Karpas-422 (cell line): Measurements from ENCODE around the gene EPB42. TPM values are rescaled to one million over a fixed set of nuclear protein-coding genes. Genes with fewer than 3 reads are reported as not detected.

Source experiments
- DNase-seq: peaks from one replicate; pipeline ENCODE4 v3.0.0-alpha.2; 2015
- H2AFZ ChIP-seq: fragments of 200-600 bp; sonication (generic); 2 replicates; pipeline ENCODE4 v1.6.1; 2014; ENCODE audit warnings: antibody characterized with exemption, low read length, mixed read lengths
- H3K27ac ChIP-seq: fragments of 200-600 bp; sonication (generic); 2 replicates; pipeline ENCODE4 v1.5.1; 2014; ENCODE audit warnings: mild to moderate bottlenecking, low read length, moderate library complexity
- H3K27me3 ChIP-seq: fragments of 200-600 bp; sonication (generic); 2 replicates; pipeline ENCODE4 v1.6.1; 2014; ENCODE audit warnings: low read length, mixed read lengths
- H3K36me3 ChIP-seq: fragments of 200-600 bp; sonication (generic); 2 replicates; pipeline ENCODE4 v1.6.1; 2014; ENCODE audit warnings: low read length, mixed read lengths; ENCODE audit not compliant: insufficient read depth
- H3K4me1 ChIP-seq: fragments of 200-600 bp; sonication (generic); 2 replicates; pipeline ENCODE4 v1.6.1; 2014; ENCODE audit warnings: mild to moderate bottlenecking, low read length, mixed read lengths
- H3K4me2 ChIP-seq: fragments of 200-600 bp; sonication (generic); 2 replicates; pipeline ENCODE4 v1.6.1; 2014; ENCODE audit warnings: low read length, low read depth, mild to moderate bottlenecking; ENCODE audit not compliant: poor library complexity, severe bottlenecking
- H3K4me3 ChIP-seq: fragments of 200-600 bp; sonication (generic); 2 replicates; pipeline ENCODE4 v1.5.1; 2014; ENCODE audit warnings: mild to moderate bottlenecking, antibody characterized with exemption, low read length, mixed read lengths
- H3K79me2 ChIP-seq: fragments of 200-600 bp; sonication (generic); 2 replicates; pipeline ENCODE4 v1.6.1; 2014; ENCODE audit warnings: mild to moderate bottlenecking, low read length, mixed read lengths
- H3K9ac ChIP-seq: fragments of 200-600 bp; sonication (generic); 2 replicates; pipeline ENCODE4 v1.6.0; 2014; ENCODE audit warnings: low read length
- H3K9me2 ChIP-seq: fragments of 200-600 bp; sonication (generic), shearing (Covaris generic); replicated peaks from 2 replicates; pipeline ENCODE4 v1.6.0; 2014; ENCODE audit warnings: mild to moderate bottlenecking, low read length, moderate library complexity; ENCODE audit not compliant: insufficient read depth
- H3K9me3 ChIP-seq: fragments of 300-700, 200-600 bp; sonication (generic); 2 replicates; pipeline ENCODE4 v1.6.1; 2014; ENCODE audit warnings: low read length, mixed read lengths
- H4K20me1 ChIP-seq: fragments of 200-600 bp; sonication (generic); 2 replicates; pipeline ENCODE4 v1.6.1; 2014; ENCODE audit warnings: mild to moderate bottlenecking, antibody characterized with exemption, low read length, low read depth; ENCODE audit not compliant: insufficient read depth
- total RNA-seq: library from RNA; depleted of rRNA; stranded (reverse); fragments of >200 nt; shearing (Covaris generic); gene quantifications from 2 replicates; pipeline ENCODE4 v1.2.3, GENCODE V29; 2014; ENCODE audit warnings: low replicate concordance

Gene EPB42
- total RNA-seq, 1 experiment from 2014 or later: not detected

DNA sequence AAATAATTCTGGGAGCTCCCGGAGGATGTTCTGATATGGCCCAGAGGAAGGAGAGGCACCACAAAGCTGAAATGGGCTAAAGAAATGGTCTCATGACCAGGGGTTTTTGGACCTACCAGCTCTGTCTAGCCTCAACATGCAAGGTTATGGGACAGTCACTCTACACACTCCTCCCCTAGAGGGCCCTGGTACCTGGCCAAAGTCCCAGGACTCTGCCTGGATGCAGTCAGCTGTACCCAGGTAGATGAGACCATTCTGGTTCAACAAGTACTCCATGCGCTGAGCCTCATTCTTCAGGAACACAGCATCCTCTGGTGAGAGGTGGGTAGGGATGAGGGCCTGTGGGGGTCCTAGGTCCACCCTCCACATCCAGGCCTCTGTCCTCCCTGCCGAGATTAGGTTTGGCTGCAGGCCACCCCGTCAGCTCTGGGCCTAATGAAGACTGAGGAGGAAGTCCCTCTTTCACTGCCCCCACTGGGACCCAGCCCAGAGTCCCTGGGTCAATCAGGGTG lies 9.5 kb downstream of the EPB42 start:
- Histone ChIP-seq H4K20me1 (no peaks in the 10 kb centered on the region), H3K4me1 (no peaks in the 10 kb centered on the region), H3K9ac (no peak overlapping the region), H3K36me3 (no peaks in the 10 kb centered on the region), H3K79me2 (no peaks in the 10 kb centered on the region), H3K4me2 (no peak overlapping the region), H3K27ac (no peak overlapping the region), H3K27me3 (no peaks in the 10 kb centered on the region), H3K9me3 (no peaks in the 10 kb centered on the region), H2AFZ (no peak overlapping the region), H3K4me3 (no peak overlapping the region), H3K9me2 (no peaks in the 10 kb centered on the region)
- DNase-seq: no peak

DNA sequence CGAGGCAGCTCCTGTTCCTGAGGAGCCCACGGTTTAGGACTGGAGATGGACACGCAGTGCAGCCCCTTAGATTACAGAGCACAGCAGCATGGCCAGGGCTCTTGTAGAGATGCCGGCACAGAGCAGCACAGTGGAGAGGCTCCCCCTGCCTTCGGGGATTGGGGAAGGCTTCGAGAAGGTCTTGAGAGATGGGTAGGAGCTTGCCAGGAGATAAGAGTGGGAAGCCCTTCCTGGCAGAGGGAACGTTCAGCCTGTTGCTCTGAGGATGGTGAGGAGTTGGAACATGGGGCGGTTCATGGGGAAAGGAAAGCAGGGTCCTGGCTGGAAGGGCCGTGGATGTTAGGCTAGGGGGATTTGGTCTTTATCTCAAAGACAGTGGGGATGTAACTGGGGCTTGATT lies 10.0 kb downstream of the EPB42 start:
- Histone ChIP-seq H3K9me3 (no peaks in the 10 kb centered on the region), H3K4me1 (no peaks in the 10 kb centered on the region), H3K9ac (no peak overlapping the region), H3K36me3 (no peaks in the 10 kb centered on the region), H3K27me3 (no peaks in the 10 kb centered on the region), H2AFZ (no peak overlapping the region), H3K4me2 (no peak overlapping the region), H3K79me2 (no peaks in the 10 kb centered on the region), H3K9me2 (no peaks in the 10 kb centered on the region), H3K4me3 (no peak overlapping the region), H4K20me1 (no peaks in the 10 kb centered on the region), H3K27ac (no peak overlapping the region)
- no peak for DNase-seq

DNA sequence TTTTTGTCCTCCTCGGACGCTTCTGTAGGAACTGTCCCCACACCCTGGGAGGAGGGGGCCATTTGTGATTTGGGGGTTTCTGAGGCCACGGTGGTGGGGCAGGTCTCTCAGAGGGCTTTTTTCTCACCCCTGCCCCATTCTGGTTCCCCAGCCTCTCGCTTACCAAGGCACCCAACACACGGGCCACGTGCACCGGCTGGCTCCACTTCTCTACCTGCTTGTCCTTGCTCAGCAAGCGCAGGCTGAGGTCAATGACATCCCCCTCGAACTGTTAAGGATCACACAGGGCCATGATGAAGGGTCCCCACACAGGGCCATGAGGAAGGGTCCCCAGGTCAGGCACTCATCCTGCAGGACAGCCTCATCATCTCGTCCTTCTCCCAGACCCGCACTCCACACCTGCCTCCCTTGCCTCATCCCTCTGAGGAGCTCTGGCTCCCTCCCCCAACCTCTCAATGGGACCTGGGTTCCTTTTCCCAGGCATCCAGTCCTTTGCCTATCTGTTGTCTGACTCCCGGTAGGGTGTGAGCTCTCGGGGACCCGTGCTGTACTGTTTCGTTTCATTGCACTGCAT lies 10.6 kb downstream of the EPB42 start:
- no peak overlapping the region for H3K27ac ChIP-seq
- no peaks in the 10 kb centered on the region for H3K9me2 ChIP-seq
- H3K9me3 ChIP-seq: no peaks in the 10 kb centered on the region
- no peaks in the 10 kb centered on the region for H3K27me3 ChIP-seq
- H3K4me3 ChIP-seq: no peak overlapping the region
- no peak overlapping the region for H3K9ac ChIP-seq
- no peaks in the 10 kb centered on the region for H4K20me1 ChIP-seq
- no peaks in the 10 kb centered on the region for H3K36me3 ChIP-seq
- no peak overlapping the region for H2AFZ ChIP-seq
- no peaks in the 10 kb centered on the region for H3K4me1 ChIP-seq
- DNase-seq: no peak
- no peak overlapping the region for H3K4me2 ChIP-seq
- H3K79me2 ChIP-seq: no peaks in the 10 kb centered on the region

DNA sequence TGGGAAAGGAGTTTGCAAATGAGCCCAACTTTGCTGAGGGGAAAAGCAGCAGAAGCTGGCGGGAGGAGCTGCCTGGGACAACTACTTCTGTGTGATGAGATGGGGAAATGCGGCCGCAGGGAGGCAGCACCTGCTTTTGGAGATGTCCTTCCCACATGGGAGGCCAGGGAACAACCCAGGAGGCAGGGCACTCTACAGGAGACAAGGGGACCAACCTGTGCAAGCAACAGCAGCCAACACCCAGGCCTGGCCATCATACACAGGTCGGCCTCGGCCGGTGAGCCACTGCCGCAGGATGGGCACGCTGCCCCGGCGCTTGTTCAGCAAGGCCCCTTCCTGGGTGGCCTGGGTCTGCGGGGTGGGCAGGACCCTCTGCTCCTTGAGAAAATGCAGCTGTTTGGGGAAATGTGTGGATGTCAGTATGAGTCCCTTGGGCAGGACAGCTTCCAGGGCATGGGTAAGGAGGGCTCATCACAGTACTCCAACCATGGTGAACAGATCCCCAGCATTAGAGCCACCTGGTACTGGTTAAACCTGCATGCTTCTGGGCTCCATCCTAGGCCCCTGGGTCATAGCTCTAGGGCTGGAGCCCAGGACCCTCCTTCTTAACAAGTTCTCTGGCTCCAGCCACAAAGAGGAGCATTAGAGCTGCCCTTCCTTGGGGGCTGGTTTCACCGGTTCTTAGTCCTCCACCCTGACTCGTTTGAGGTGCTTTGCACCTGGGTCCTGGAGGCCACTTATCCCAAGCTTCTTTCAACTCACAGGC lies 11.6 kb downstream of the EPB42 start:
- no peaks in the 10 kb centered on the region for H3K9me2 ChIP-seq
- DNase-seq: no peak

DNA sequence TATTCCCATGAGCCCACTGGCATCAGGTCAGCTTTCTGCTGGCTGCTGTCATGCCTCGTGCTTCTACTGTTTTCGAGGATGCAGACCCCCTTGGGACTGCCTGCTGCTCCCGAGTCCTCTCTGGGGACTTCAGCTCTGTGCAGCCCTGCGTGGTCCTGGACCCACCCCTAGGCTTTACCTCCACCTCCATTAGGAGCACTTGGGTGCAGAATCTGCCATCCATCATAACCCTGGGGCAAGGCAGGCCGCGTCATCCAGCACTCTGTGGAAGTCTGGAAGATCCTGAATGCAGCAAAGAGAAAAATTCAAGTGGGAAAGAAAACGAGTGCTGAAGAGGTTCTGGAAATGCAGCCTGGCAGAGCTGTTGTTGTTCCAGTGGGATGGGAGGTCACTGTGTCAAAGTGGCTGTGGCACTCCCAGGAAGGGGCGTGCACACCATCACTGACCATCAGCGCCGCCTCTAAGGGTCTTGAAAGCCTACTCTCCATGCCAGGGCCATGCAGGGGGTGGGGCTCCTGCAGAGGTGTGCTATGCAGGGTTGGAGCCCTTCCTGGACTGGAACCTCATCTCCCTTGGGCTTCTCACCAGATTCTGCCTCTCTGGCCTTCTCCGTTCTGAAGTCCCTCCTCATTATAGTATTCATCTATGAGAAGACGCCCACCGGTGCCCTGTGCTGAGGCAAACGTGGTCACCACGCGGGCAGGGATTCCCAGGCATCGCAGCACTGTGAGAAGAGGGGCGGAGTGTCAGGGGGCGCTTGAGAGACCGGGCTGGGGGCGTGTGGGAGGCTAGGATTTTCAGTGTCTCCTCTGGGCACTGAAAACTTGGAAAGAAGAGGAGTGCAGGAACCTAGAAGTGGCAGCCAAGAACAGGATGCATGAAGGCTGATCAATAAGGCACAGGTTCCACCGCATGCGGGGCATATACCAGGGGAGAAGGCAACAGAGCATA lies 12.5 kb downstream of the EPB42 start:
- Histone ChIP-seq H3K36me3 (no peaks in the 10 kb centered on the region), H3K27ac (no peak overlapping the region), H2AFZ (no peak overlapping the region), H3K4me1 (0 out of 2 replicates have a peak, but pooled peaks cover 2% of the 10 kb centered on the region), H3K27me3 (no peaks in the 10 kb centered on the region), H3K4me3 (no peak overlapping the region), H3K9me3 (no peaks in the 10 kb centered on the region), H3K4me2 (no peak overlapping the region), H4K20me1 (no peaks in the 10 kb centered on the region), H3K9ac (no peak overlapping the region), H3K9me2 (no peaks in the 10 kb centered on the region), H3K79me2 (no peaks in the 10 kb centered on the region)
- DNase-seq: no peak

More for the DNA sequence above, 11.6 kb downstream of the EPB42 start:
- Histone ChIP-seq H3K9me3 (no peaks in the 10 kb centered on the region), H3K79me2 (no peaks in the 10 kb centered on the region), H3K9ac (no peak overlapping the region), H3K4me2 (no peak overlapping the region), H3K27me3 (no peaks in the 10 kb centered on the region), H3K27ac (no peak overlapping the region), H2AFZ (no peak overlapping the region), H3K4me1 (0 out of 2 replicates have a peak, but pooled peaks cover under 1% of the 10 kb centered on the region), H3K4me3 (no peak overlapping the region), H3K36me3 (no peaks in the 10 kb centered on the region), H4K20me1 (no peaks in the 10 kb centered on the region)

DNA sequence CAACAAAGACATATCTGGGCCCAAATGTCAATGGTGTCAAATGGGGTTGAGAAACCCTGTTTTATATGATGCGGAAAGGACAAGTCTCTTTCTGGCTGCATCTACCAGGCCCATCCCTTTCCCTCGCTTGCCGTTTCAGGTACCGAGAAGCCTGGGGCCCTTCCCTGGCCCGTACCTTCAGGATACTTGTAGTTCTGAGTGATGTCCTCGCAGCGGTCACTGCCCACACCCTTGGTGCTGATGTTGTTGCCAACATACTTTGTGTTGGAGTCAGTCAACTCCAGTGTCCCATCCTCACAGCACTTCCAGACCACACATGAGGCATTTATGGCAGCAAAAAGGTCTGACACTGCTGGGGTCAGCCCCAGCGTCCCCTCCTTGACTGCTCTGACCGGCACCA lies 13.8 kb downstream of the EPB42 start:
- no peaks in the 10 kb centered on the region for H3K36me3 ChIP-seq
- no peaks in the 10 kb centered on the region for H3K79me2 ChIP-seq
- H3K4me3 ChIP-seq: no peak overlapping the region
- H3K27ac ChIP-seq: no peak overlapping the region
- no peak for DNase-seq
- no peaks in the 10 kb centered on the region for H4K20me1 ChIP-seq
- H2AFZ ChIP-seq: no peak overlapping the region
- no peaks in the 10 kb centered on the region for H3K27me3 ChIP-seq
- no peak overlapping the region for H3K9ac ChIP-seq
- no peaks in the 10 kb centered on the region for H3K9me2 ChIP-seq
- 0 out of 2 replicates have a peak, but pooled peaks cover 2% of the 10 kb centered on the region for H3K4me1 ChIP-seq
- H3K9me3 ChIP-seq: no peaks in the 10 kb centered on the region
- no peak overlapping the region for H3K4me2 ChIP-seq

DNA sequence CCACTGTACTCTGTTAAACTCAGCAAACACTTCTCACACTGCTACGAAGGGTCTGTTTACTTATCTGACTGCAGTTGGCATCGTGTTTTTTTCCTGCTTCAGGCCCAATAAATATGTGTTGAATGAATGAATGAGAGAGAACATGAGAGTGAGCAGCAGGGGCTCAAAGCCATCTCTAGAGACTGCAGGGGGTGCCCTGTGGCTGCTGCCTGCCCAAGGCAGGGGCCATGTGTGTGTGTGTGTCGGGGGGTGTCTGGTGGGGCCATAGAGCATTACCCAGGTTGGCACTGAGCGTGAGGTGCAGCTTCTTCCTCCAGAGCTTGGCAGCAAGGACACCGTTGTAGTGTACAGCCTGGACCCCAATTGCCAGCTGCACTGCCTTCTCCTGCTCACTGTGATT lies 14.8 kb downstream of the EPB42 start:
- H2AFZ ChIP-seq: no peak overlapping the region
- no peak overlapping the region for H3K9ac ChIP-seq
- DNase-seq: no peak
- no peaks in the 10 kb centered on the region for H3K27me3 ChIP-seq
- no peaks in the 10 kb centered on the region for H3K79me2 ChIP-seq
- no peaks in the 10 kb centered on the region for H4K20me1 ChIP-seq
- H3K36me3 ChIP-seq: no peaks in the 10 kb centered on the region
- H3K9me3 ChIP-seq: no peaks in the 10 kb centered on the region
- H3K4me3 ChIP-seq: no peak overlapping the region
- no peaks in the 10 kb centered on the region for H3K9me2 ChIP-seq
- no peak overlapping the region for H3K4me2 ChIP-seq
- H3K4me1 ChIP-seq: 0 out of 2 replicates have a peak, but pooled peaks cover 2% of the 10 kb centered on the region
- H3K27ac ChIP-seq: no peak overlapping the region
